Measurements from ENCODE around the gene CIP2A. TPM values are rescaled to one million over a fixed set of nuclear protein-coding genes. Genes with fewer than 3 reads are reported as not detected.

The CIP2A gene
- total and polyA plus RNA-seq, 2 of the 8 experiments (the other 6 are each of a cell fraction or from before 2014, with no cell fraction given) = 11.9 to 38.0 TPM

- H3K14ac ChIP-seq (ENCODE audit: insufficient read length) = no peak overlapping the region
- H3K4me3 ChIP-seq (ENCODE audit: extremely low read depth in 1 of 4, insufficient read depth in 2 of 4, low read depth in 3 of 4, low read length in 4 of 4) = no peak overlapping the region
- H2BK120ac ChIP-seq (replicated peaks; ENCODE audit: low read depth, low read length) = no peak overlapping the region
- no peak overlapping the region for H2BK12ac ChIP-seq (ENCODE audit: low read depth, low read length)
- TF ChIP-seq SAP30 (IDR thresholded peaks at IDR 0.05; ENCODE audit: insufficient read depth, insufficient replicate concordance, low read length) (no peak), PHF8 (conservative IDR thresholded peaks at IDR 0.05; ENCODE audit: low read depth, low read length) (no peak), SP1 (IDR thresholded peaks at IDR 0.05; ENCODE audit: low read depth, low read length) (no peak), EGR1 (IDR thresholded peaks at IDR 0.05; ENCODE audit: borderline replicate concordance, low read depth, low read length) (no peak), ATF2 (IDR thresholded peaks at IDR 0.05; ENCODE audit: low read length) (no peak), MAFK (IDR thresholded peaks at IDR 0.05; ENCODE audit: low read depth, low read length) (no peak), JUND (IDR thresholded peaks at IDR 0.05; ENCODE audit: low read length) (no peak), EZH2 (IDR thresholded peaks at IDR 0.05; ENCODE audit: low read depth, low read length, severe bottlenecking) (no peak), POLR2A (IDR thresholded peaks at IDR 0.05; ENCODE audit: control extremely low read depth in 1 of 2, low read depth in 2 of 2, low read length in 2 of 2) (no peak), RXRA (IDR thresholded peaks at IDR 0.05; ENCODE audit: insufficient read depth, low read depth, low read length) (no peak), BACH1 (IDR thresholded peaks at IDR 0.05; ENCODE audit: low read length) (no peak), USF2 (IDR thresholded peaks at IDR 0.05; ENCODE audit: low read length) (no peak)
- no peak overlapping the region for H4K8ac ChIP-seq (ENCODE audit: extremely low read depth, insufficient read depth, low read length)
- no peak overlapping the region for H3K4me2 ChIP-seq (ENCODE audit: insufficient read depth in 1 of 2, low read depth in 2 of 2, low read length in 2 of 2)
- no peak overlapping the region for H3K18ac ChIP-seq (ENCODE audit: extremely low read depth, low read length)
- H2BK20ac ChIP-seq (ENCODE audit: low read length) = no peak overlapping the region
- POLR2A ChIA-PET (ENCODE audit: partially characterized antibody) = no interaction called here
- no peak for DNase-seq (ENCODE audit: low read depth in 1 of 2, low spot score in 2 of 2)
- H3K9ac ChIP-seq (replicated peaks in 1 of 4; ENCODE audit: extremely low read depth in 1 of 4, low read depth in 3 of 4, low read length in 3 of 4) = no peak overlapping the region
- H3K9me3 ChIP-seq (ENCODE audit: insufficient read depth in 2 of 2, low read depth in 1 of 2, low read length in 1 of 2) = no peaks in the 10 kb centered on the region
- H3K79me2 ChIP-seq (ENCODE audit: control insufficient read depth in 1 of 2, insufficient read depth in 2 of 2, low read length in 2 of 2) = peaks cover 3 to 21% of the 10 kb centered on the region in 2 experiments; a peak in 3 of 4 replicates
- no peak overlapping the region for H2AFZ ChIP-seq (ENCODE audit: low read length)
- no peak overlapping the region for H4K91ac ChIP-seq (replicated peaks; ENCODE audit: insufficient read length, low read length)
- no peak overlapping the region for H3K4ac ChIP-seq (replicated peaks; ENCODE audit: insufficient read length, low read depth, low read length)
- H3K56ac ChIP-seq (replicated peaks; ENCODE audit: insufficient read length, low read depth, low read length) = no peak overlapping the region
- peaks cover 0 to 3% (median 3%) of the 10 kb centered on the region in 4 experiments; a peak in 3 of 7 replicates for H3K4me1 ChIP-seq (replicated peaks in 1 of 4; ENCODE audit: control insufficient read depth in 3 of 4, insufficient read depth in 4 of 4, low read length in 3 of 4)
- 94% methylated on average over 2 of the region's 2 CpGs; no CpG with 5 or more reads in 1 of the 2 experiments for WGBS, 2 experiments (ENCODE audit: extremely low coverage in 1 of 2, insufficient coverage in 1 of 2, insufficient read length in 1 of 2, insufficient replicate concordance in 2 of 2, low coverage in 1 of 2, low lambda C conversion rate in 2 of 2, missing lambda C conversion rate in 1 of 2)
- no peaks in the 10 kb centered on the region for H4K20me1 ChIP-seq (replicated peaks in 1 of 2; ENCODE audit: control insufficient read depth in 1 of 2, insufficient read depth in 2 of 2, low read length in 2 of 2)
- no peak overlapping the region for H3K27ac ChIP-seq (ENCODE audit: low read depth, low read length)
- H3K36me3 ChIP-seq (ENCODE audit: control insufficient read depth in 2 of 4, insufficient read depth in 4 of 4, low read length in 3 of 4) = peaks cover 0 to 4% (median 0%) of the 10 kb centered on the region in 4 experiments; a peak in 2 of 8 replicates
- H3K27me3 ChIP-seq (replicated peaks in 1 of 4; ENCODE audit: control insufficient read depth in 3 of 4, extremely low read depth in 1 of 4, insufficient read depth in 3 of 4, low read length in 3 of 4) = no peaks in the 10 kb centered on the region
- no peak overlapping the region for H3K23ac ChIP-seq (ENCODE audit: insufficient read length)
- FAIRE-seq = no peak
- no peak overlapping the region for H2BK5ac ChIP-seq (ENCODE audit: low read depth, low read length)
- no peak overlapping the region for H2AK5ac ChIP-seq (ENCODE audit: low read depth, low read length)
- H3K23me2 ChIP-seq (ENCODE audit: low read depth, low read length) = no peaks in the 10 kb centered on the region
- no peak overlapping the region for H2BK15ac ChIP-seq (ENCODE audit: low read length)
- H4K5ac ChIP-seq (ENCODE audit: insufficient read length, low read depth, low read length) = no peak overlapping the region
- no peaks in the 10 kb centered on the region for H3K79me1 ChIP-seq (ENCODE audit: low read depth, low read length)
- CTCF ChIA-PET (ENCODE audit: partially characterized antibody) = interaction anchor here (0.7 kb wide), 1 partner anchor 116 kb away, joined by 3 read pairs; no protein-coding TSS in a partner anchor
Observed at GRCh38 chr3:108605028-108605427, 15.8 kb upstream of the CIP2A start.
